Measurements from ENCODE around the gene DENND11. TPM values are rescaled to one million over a fixed set of nuclear protein-coding genes. Genes with fewer than 3 reads are reported as not detected.

DENND11 gene
- total and polyA plus RNA-seq, 9 of the 15 experiments (the other 6 are each of a cell fraction or from before 2014, with no cell fraction given), result 0.07 to 1.1 (median 0.36) TPM

- no peaks in the 10 kb centered on the region for H3K4me1 ChIP-seq (replicated peaks in 1 of 2; ENCODE audit: control insufficient read depth in 2 of 2, insufficient read depth in 2 of 2, low read length in 2 of 2)
- intact Hi-C loops (cut with micrococcal nuclease), result no loop called here
These were observed 12.6 kb upstream of the DENND11 start for GRCh38 chr7:141714571-141714970.

More at GRCh38 chr7:141714571-141714970, 12.6 kb upstream of the DENND11 start:
- ATAC-seq (no peak), DNase-seq (ENCODE audit: extremely low read depth in 1 of 4, low spot score in 3 of 4) (no peak), FAIRE-seq (no peak)
- in situ Hi-C loops (cut with MboI), result no loop called here
- Histone ChIP-seq H2AFZ (ENCODE audit: low read depth, low read length) (no peak overlapping the region), H3K9me1 (ENCODE audit: control insufficient read depth, insufficient read depth, low read length) (no peaks in the 10 kb centered on the region), H3K9ac (ENCODE audit: insufficient read depth in 1 of 2, low read depth in 2 of 2, low read length in 2 of 2) (no peak overlapping the region), H3K9me3 (replicated peaks; ENCODE audit: control insufficient read depth, insufficient read depth, low read depth, low read length) (no peaks in the 10 kb centered on the region), H3K4me3 (no peak overlapping the region), H3K36me3 (ENCODE audit: control insufficient read depth, insufficient read depth, low read length) (no peaks in the 10 kb centered on the region), H4K20me1 (replicated peaks; ENCODE audit: control insufficient read depth, insufficient read depth, low read length) (no peaks in the 10 kb centered on the region), H3K27ac (ENCODE audit: extremely low read depth, low read depth, low read length) (no peak overlapping the region), H3K4me2 (ENCODE audit: insufficient read depth, low read length) (no peak overlapping the region), H3K27me3 (ENCODE audit: control insufficient read depth in 2 of 2, insufficient read depth in 2 of 2, low read length in 2 of 2) (peaks cover 3 to 6% of the 10 kb centered on the region in 2 experiments; a peak in 2 of 5 replicates), H3K79me2 (ENCODE audit: control insufficient read depth, insufficient read depth, low read length) (no peaks in the 10 kb centered on the region)
- TF ChIP-seq ZNF217 (CRISPR knock-in tag; IDR thresholded peaks at IDR 0.05), result no peak
- no peak for TF ChIP-seq POLR2AphosphoS2 (IDR thresholded peaks at IDR 0.05; ENCODE audit: low read length)
- no peak for TF ChIP-seq HES1 (IDR thresholded peaks at IDR 0.05; ENCODE audit: low read depth)
- no peak for TF ChIP-seq SREBF1 (IDR thresholded peaks at IDR 0.05; ENCODE audit: borderline replicate concordance, low read depth, low read length)
- no peak for TF ChIP-seq PKNOX1 (IDR thresholded peaks at IDR 0.05)
- no peak for TF ChIP-seq EZH2 (IDR thresholded peaks at IDR 0.05; ENCODE audit: borderline replicate concordance, low read depth, low read length)
- no peak for TF ChIP-seq ARNT (IDR thresholded peaks at IDR 0.05)
- no peak for TF ChIP-seq CEBPB (tag; IDR thresholded peaks at IDR 0.05)
- no peak for TF ChIP-seq SIX5 (IDR thresholded peaks at IDR 0.05; ENCODE audit: borderline replicate concordance in 1 of 2, insufficient read depth in 1 of 2, low read depth in 1 of 2, low read length in 2 of 2)
- TF ChIP-seq ETS2 (tag; IDR thresholded peaks at IDR 0.05; ENCODE audit: borderline replicate concordance, poor library complexity, severe bottlenecking), result no peak
- TF ChIP-seq ZFP91 (CRISPR knock-in tag; IDR thresholded peaks at IDR 0.05), result no peak
- no peak for TF ChIP-seq USF1 (CRISPR knock-in tag; IDR thresholded peaks at IDR 0.05)
- no peak for TF ChIP-seq CXXC5 (CRISPR knock-in tag; IDR thresholded peaks at IDR 0.05)
- TF ChIP-seq MYNN (IDR thresholded peaks at IDR 0.05), result no peak
- no peak for TF ChIP-seq MYNN (CRISPR knock-in tag; IDR thresholded peaks at IDR 0.05)
- 0% methylated on average over 2 of the region's 2 CpGs for WGBS (ENCODE audit: insufficient coverage, low coverage, missing lambda C conversion rate)
- ChIA-PET CTCF (ENCODE audit: low intra/inter-chr PET ratio) (no interaction called here), POLR2A (interaction anchor here (0.5 kb wide), 1 partner anchor 15 kb away, joined by 3 read pairs; no protein-coding TSS in a partner anchor)
- no TSS peak for BruUV-seq (replicated peaks)
